ENCODE measurements around the gene OR2T3. TPM values are rescaled to one million over a fixed set of nuclear protein-coding genes. Genes with fewer than 3 reads are reported as not detected.
"Not testable (repeated sequence)": the region's sequence is repeated elsewhere in the genome, so short reads cannot be mapped to it uniquely, and the experiment has no call there.

OR2T3 gene
- total RNA-seq, 2 donors from 2014 or later: 1.5 TPM; not detected in 1

GRCh38 chr1:248445399-248445798 is 27.8 kb upstream of the OR2T3 start, which contains the start of gene OR2T2:
Gene OR2T2 (plus strand): TSS chr1:248445637. CDS start chr1:248452798, 7,161 bp downstream.
- H3K27me3 ChIP-seq (replicated peaks; ENCODE audit: insufficient read depth); H3K9me3 ChIP-seq; H3K4me3 ChIP-seq; H3K4me1 ChIP-seq (replicated peaks); H3K27ac ChIP-seq; DNase-seq (ENCODE audit: low spot score); intact Hi-C loops (cut with DNase I); H3K36me3 ChIP-seq: not testable (repeated sequence)
- WGBS: 45% methylated on average over 2 of the region's 2 CpGs

- H3K4me1 ChIP-seq (replicated peaks); H3K4me3 ChIP-seq; H3K27me3 ChIP-seq (replicated peaks; ENCODE audit: insufficient read depth); H3K36me3 ChIP-seq; H3K9me3 ChIP-seq; intact Hi-C loops (cut with DNase I); DNase-seq (ENCODE audit: low spot score); H3K27ac ChIP-seq: not testable (repeated sequence)
- WGBS: no CpG with 5 or more reads among the region's 4 CpGs
These were observed 24.6 kb upstream of the OR2T3 start for GRCh38 chr1:248448409-248449074.

- H3K9me3 ChIP-seq; H3K4me1 ChIP-seq (replicated peaks); H3K27me3 ChIP-seq (replicated peaks; ENCODE audit: insufficient read depth); H3K36me3 ChIP-seq; DNase-seq (ENCODE audit: low spot score); intact Hi-C loops (cut with DNase I); H3K4me3 ChIP-seq; H3K27ac ChIP-seq: not testable (repeated sequence)
- WGBS: 84% methylated on average over 5 of the region's 6 CpGs
These were observed 23.2 kb upstream of the OR2T3 start for GRCh38 chr1:248449821-248450465.

- H3K27ac ChIP-seq; H3K4me3 ChIP-seq; intact Hi-C loops (cut with DNase I); H3K9me3 ChIP-seq; H3K27me3 ChIP-seq (replicated peaks; ENCODE audit: insufficient read depth); DNase-seq (ENCODE audit: low spot score); H3K4me1 ChIP-seq (replicated peaks); H3K36me3 ChIP-seq: not testable (repeated sequence)
- WGBS: 54% methylated on average over 2 of the region's 5 CpGs
These were observed 22.5 kb upstream of the OR2T3 start for GRCh38 chr1:248450466-248451145.

- H3K4me1 ChIP-seq (replicated peaks); H3K36me3 ChIP-seq; H3K4me3 ChIP-seq; DNase-seq (ENCODE audit: low spot score); H3K9me3 ChIP-seq; intact Hi-C loops (cut with DNase I); H3K27me3 ChIP-seq (replicated peaks; ENCODE audit: insufficient read depth); H3K27ac ChIP-seq: not testable (repeated sequence)
- whole genome bisulfite sequencing: 82% methylated on average over 7 of the region's 7 CpGs
These were observed 19.5 kb upstream of the OR2T3 start for GRCh38 chr1:248453619-248454018.

- 58% methylated on average over 2 of the region's 4 CpGs for WGBS
- not testable (repeated sequence) for H3K36me3 ChIP-seq
- TF ChIP-seq POLR2AphosphoS5 (IDR thresholded peaks at IDR 0.05): peak; percentile 8
These were observed 18.1 kb upstream of the OR2T3 start for GRCh38 chr1:248455045-248455444.

GRCh38 chr1:248456635-248457034 is 16.5 kb upstream of the OR2T3 start:
- peak overlapping the region in 1 of 2 donors; percentile 51 for H3K27ac ChIP-seq
- H3K4me3 ChIP-seq; DNase-seq (ENCODE audit: low spot score); H3K27me3 ChIP-seq (replicated peaks; ENCODE audit: insufficient read depth); H3K9me3 ChIP-seq; intact Hi-C loops (cut with DNase I); H3K4me1 ChIP-seq (replicated peaks); H3K36me3 ChIP-seq: not testable (repeated sequence)
- WGBS: no CpG with 5 or more reads among the region's 2 CpGs

More at GRCh38 chr1:248455045-248455444, 18.1 kb upstream of the OR2T3 start:
- H3K4me3 ChIP-seq; H3K27me3 ChIP-seq (replicated peaks; ENCODE audit: insufficient read depth); H3K4me1 ChIP-seq (replicated peaks); H3K27ac ChIP-seq; H3K9me3 ChIP-seq; DNase-seq (ENCODE audit: low spot score); intact Hi-C loops (cut with DNase I): not testable (repeated sequence)

- H3K36me3 ChIP-seq; H3K4me3 ChIP-seq; H3K4me1 ChIP-seq (replicated peaks); H3K9me3 ChIP-seq; DNase-seq (ENCODE audit: low spot score); H3K27me3 ChIP-seq (replicated peaks; ENCODE audit: insufficient read depth); intact Hi-C loops (cut with DNase I); H3K27ac ChIP-seq: not testable (repeated sequence)
- 66% methylated on average over 7 of the region's 7 CpGs for WGBS
These were observed 14.0 kb upstream of the OR2T3 start for GRCh38 chr1:248459117-248459516.
